Loucy (cell line): ENCODE data around the gene ANXA6.

Experiments used
- H2AFZ ChIP-seq: fragments of 200-600 bp; sonication (generic); 2 replicates; pipeline ENCODE4 v1.6.0; 2016; ENCODE audit warnings: antibody characterized with exemption, mild to moderate bottlenecking, low read length, moderate library complexity
- H3F3A ChIP-seq: fragments of 200-600 bp; 2 replicates; pipeline ENCODE4 v1.6.0; 2016; ENCODE audit warnings: antibody characterized with exemption, low read depth, mild to moderate bottlenecking
- H3K27me3 ChIP-seq: fragments of 200-600 bp; sonication (generic); 2 replicates; pipeline ENCODE4 v1.6.1; 2014; ENCODE audit warnings: low read length, mild to moderate bottlenecking; ENCODE audit not compliant: insufficient read depth, poor library complexity, severe bottlenecking
- H3K36me3 ChIP-seq: fragments of 200-600 bp; sonication (generic); 2 replicates; pipeline ENCODE4 v1.6.1; 2016; ENCODE audit warnings: low read length; ENCODE audit not compliant: insufficient read depth
- H3K4me1 ChIP-seq: fragments of 200-600 bp; sonication (generic); 2 replicates; pipeline ENCODE4 v1.5.1; 2014; ENCODE audit warnings: low read length, mild to moderate bottlenecking; ENCODE audit not compliant: insufficient read depth, poor library complexity, severe bottlenecking
- H3K4me2 ChIP-seq: fragments of 200-600 bp; sonication (generic); 2 replicates; pipeline ENCODE4 v1.6.0; 2014; ENCODE audit warnings: antibody characterized with exemption, low read length, low read depth, mild to moderate bottlenecking; ENCODE audit not compliant: poor library complexity, severe bottlenecking
- H3K4me3 ChIP-seq: fragments of 200-600 bp; sonication (generic); 2 replicates; pipeline ENCODE4 v1.5.1; 2014; ENCODE audit warnings: low read length, mild to moderate bottlenecking, mixed read lengths; ENCODE audit not compliant: poor library complexity, severe bottlenecking
- H3K79me2 ChIP-seq: fragments of 200-600 bp; sonication (generic); 2 replicates; pipeline ENCODE4 v1.6.1; 2014; ENCODE audit warnings: low read length; ENCODE audit not compliant: insufficient read depth
- H3K9ac ChIP-seq: fragments of 200-600 bp; sonication (generic); 2 replicates; pipeline ENCODE4 v1.6.0; 2014; ENCODE audit warnings: mild to moderate bottlenecking, low read depth, low read length, moderate library complexity; ENCODE audit not compliant: poor library complexity, severe bottlenecking
- H3K9me2 ChIP-seq: fragments of 200-600 bp; sonication (generic); replicated peaks from 2 replicates; pipeline ENCODE4 v1.6.1; 2016; ENCODE audit warnings: low read depth, low read length, mixed read lengths
- H3K9me3 ChIP-seq: fragments of 200-600 bp; sonication (generic); 2 replicates; pipeline ENCODE4 v1.6.1; 2014; ENCODE audit warnings: mild to moderate bottlenecking, antibody characterized with exemption, low read length, low read depth; ENCODE audit not compliant: insufficient read depth
- H4K20me1 ChIP-seq: fragments of 200-600 bp; sonication (generic); 2 replicates; pipeline ENCODE4 v1.6.0; 2014; ENCODE audit warnings: antibody characterized with exemption, low read length, mild to moderate bottlenecking; ENCODE audit not compliant: insufficient read depth, poor library complexity, severe bottlenecking
- CTCF ChIP-seq: fragments of 200-600 bp; sonication (generic); conservative IDR thresholded peaks from 2 replicates; pipeline ENCODE4 v1.5.1; 2014; ENCODE audit warnings: mild to moderate bottlenecking, antibody characterized with exemption, low read length
- EZH2phosphoT487 ChIP-seq: fragments of 200-600 bp; IDR thresholded peaks from 2 replicates; pipeline ENCODE4 v1.6.1; 2018; ENCODE audit warnings: antibody characterized with exemption, mild to moderate bottlenecking, moderate library complexity, borderline replicate concordance

The ANXA6 gene

DNA sequence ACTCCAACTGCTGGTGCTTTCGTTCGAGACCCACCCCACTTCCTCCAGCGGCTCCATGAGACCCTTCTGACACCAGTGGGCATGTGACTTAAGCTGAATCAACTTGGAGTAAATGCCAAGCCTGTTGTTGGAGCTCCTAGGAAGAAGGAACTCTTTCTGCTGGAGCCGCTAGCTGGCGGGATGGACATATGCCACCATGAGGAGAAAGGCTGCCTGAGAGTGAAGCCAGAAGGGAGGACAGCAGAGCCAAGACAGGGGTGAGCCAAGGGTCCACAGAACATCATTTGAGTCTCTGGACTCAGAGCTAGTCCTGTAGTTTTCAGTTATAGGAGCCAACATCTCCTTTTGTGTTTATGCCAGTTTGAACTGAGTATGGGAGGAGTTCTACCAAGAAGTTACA, 35.9 kb downstream of the ANXA6 start:
- no peak for TF ChIP-seq CTCF
- TF ChIP-seq EZH2phosphoT487 = no peak
- H3K9me3 ChIP-seq = no peaks in the 10 kb centered on the region
- no peaks in the 10 kb centered on the region for H3K27me3 ChIP-seq
- no peaks in the 10 kb centered on the region for H3K9me2 ChIP-seq
- H3F3A ChIP-seq = no peaks in the 10 kb centered on the region
- H3K36me3 ChIP-seq = peaks cover 94% of the 10 kb centered on the region
- no peak overlapping the region for H2AFZ ChIP-seq
- no peak overlapping the region for H3K4me2 ChIP-seq
- no peaks in the 10 kb centered on the region for H3K4me1 ChIP-seq
- no peaks in the 10 kb centered on the region for H3K79me2 ChIP-seq
- H3K9ac ChIP-seq = no peak overlapping the region
- H4K20me1 ChIP-seq = peaks cover 3% of the 10 kb centered on the region
- H3K4me3 ChIP-seq = no peak overlapping the region

DNA sequence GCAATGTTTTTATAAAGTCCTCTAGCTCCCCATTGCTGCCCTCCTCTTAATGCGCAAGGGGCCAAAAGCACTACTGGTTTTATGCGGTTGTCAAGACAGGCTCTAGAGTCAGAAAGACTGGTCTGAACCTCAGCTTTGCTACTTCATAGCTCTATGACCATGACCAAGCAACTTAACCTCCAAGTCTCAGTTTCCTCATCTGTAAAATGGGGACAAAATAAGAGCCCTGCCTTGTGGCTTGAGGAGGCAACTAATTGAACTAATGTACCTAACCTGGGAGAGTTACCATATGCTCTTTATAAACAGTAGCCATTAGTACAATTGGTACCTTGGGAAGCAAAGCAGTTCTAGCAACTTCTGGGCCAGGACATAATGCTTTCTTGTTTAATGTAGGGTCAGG, 36.5 kb downstream of the ANXA6 start:
- Histone ChIP-seq H3K4me2 (no peak overlapping the region), H3K36me3 (peaks cover 96% of the 10 kb centered on the region)

GRCh38 chr5:151118913-151119575, 38.5 kb downstream of the ANXA6 start:
- H2AFZ ChIP-seq = no peak overlapping the region
- H3K4me3 ChIP-seq = no peak overlapping the region
- H3K36me3 ChIP-seq = peaks cover 85% of the 10 kb centered on the region
- H4K20me1 ChIP-seq = peaks cover 4% of the 10 kb centered on the region
- no peak overlapping the region for H3K9ac ChIP-seq
- no peaks in the 10 kb centered on the region for H3K79me2 ChIP-seq
- H3K9me3 ChIP-seq = no peaks in the 10 kb centered on the region
- TF ChIP-seq EZH2phosphoT487 (no peak), CTCF (no peak)
- H3K4me2 ChIP-seq = no peak overlapping the region
- peaks cover 8% of the 10 kb centered on the region; the same call in 1 of the 2 replicates for H3F3A ChIP-seq
- no peaks in the 10 kb centered on the region for H3K4me1 ChIP-seq
- H3K9me2 ChIP-seq = no peaks in the 10 kb centered on the region
- no peaks in the 10 kb centered on the region for H3K27me3 ChIP-seq

More for the DNA sequence above, 36.5 kb downstream of the ANXA6 start:
- H3K79me2 ChIP-seq = no peaks in the 10 kb centered on the region
- no peak for TF ChIP-seq EZH2phosphoT487
- no peak for TF ChIP-seq CTCF
- H3K27me3 ChIP-seq = no peaks in the 10 kb centered on the region
- H3K9ac ChIP-seq = no peak overlapping the region
- no peak overlapping the region for H3K4me3 ChIP-seq
- H3F3A ChIP-seq = 0 out of 2 replicates have a peak, but pooled peaks cover 3% of the 10 kb centered on the region
- H4K20me1 ChIP-seq = peaks cover 3% of the 10 kb centered on the region
- H3K9me3 ChIP-seq = no peaks in the 10 kb centered on the region
- no peaks in the 10 kb centered on the region for H3K9me2 ChIP-seq
- no peaks in the 10 kb centered on the region for H3K4me1 ChIP-seq
- no peak overlapping the region for H2AFZ ChIP-seq
